K562 (cell line): ENCODE results near the gene POLK. TPM values are rescaled to one million over a fixed set of nuclear protein-coding genes. Genes with fewer than 3 reads are reported as not detected.

Experiments used
- ATAC-seq: fragments of 200-7000 bp; cut with Tn5 transposase; 3 replicates; pipeline ENCODE4 v1.9.1; 2020; ENCODE audit warnings: moderate library complexity
- BruUV-seq: library from RNA; stranded (reverse); fragments of 400-500 nt; replicated peaks from 2 replicates; lab custom pipeline; 2021; lab: Mats Ljungman, UMichigan
- CTCF ChIA-PET: fragments of 300-600 bp; formaldehyde crosslinking; extraction: SDS; loops from one replicate; lab custom pipeline; 2021; ENCODE audit warnings: low intra/inter-chr PET ratio; lab: Yijun Ruan, JAX
- POLR2A ChIA-PET: fragments of 300-600, 350-650 bp; sonication (Branson Sonifier 250); formaldehyde crosslinking; extraction: SDS; loops from one replicate; lab custom pipeline; 2021; ENCODE audit warnings: antibody characterized with exemption, inconsistent platforms; lab: Yijun Ruan, JAX
- DNase-seq, 4 experiments: peaks; one replicate each; pipeline versions ENCODE4 v3.0.0 to v3.0.0-alpha.2; 2011 to 2018; ENCODE audit warnings: low spot score in 3 of 4, mixed read lengths in 3 of 4; ENCODE audit errors: extremely low read depth in 1 of 4
- FAIRE-seq: peaks from 2 replicates; lab custom pipeline; 2011; peaks lifted over from hg19 to GRCh38; lab: Jason Lieb, UNC
- H2AFZ ChIP-seq: 2 replicates; pipeline ENCODE4 v1.6.0; 2011; ENCODE audit warnings: low read depth, low read length, control low read depth, inconsistent platforms
- H3K27ac ChIP-seq: fragments of 200-600 bp; 3 replicates; pipeline ENCODE4 v1.8.0; 2011; ENCODE audit warnings: low read depth, mild to moderate bottlenecking, control low read depth, inconsistent platforms, low read length, moderate library complexity, mixed read lengths; ENCODE audit errors: extremely low read depth
- H3K27me3 ChIP-seq, 2 experiments: fragments of 300-600 bp in 1 of 2; 2 replicates in 1 of 2; 3 replicates in 1 of 2; pipeline versions ENCODE4 v1.6.0 to v1.8.0; 2011; ENCODE audit warnings: inconsistent platforms in 2 of 2, low read length in 2 of 2, mild to moderate bottlenecking in 1 of 2, mixed read lengths in 1 of 2, moderate library complexity in 1 of 2; ENCODE audit not compliant: control insufficient read depth in 2 of 2, insufficient read depth in 2 of 2
- H3K36me3 ChIP-seq: fragments of 300-600 bp; 3 replicates; pipeline ENCODE4 v1.8.0; 2011; ENCODE audit warnings: mild to moderate bottlenecking, low read length, inconsistent platforms; ENCODE audit not compliant: control insufficient read depth, insufficient read depth
- H3K4me1 ChIP-seq, 2 experiments: fragments of 200-600 bp in 1 of 2; replicated peaks in 1 of 2; 2 replicates in 1 of 2; 3 replicates in 1 of 2; pipeline versions ENCODE4 v1.5.1 to v1.8.0; 2011; ENCODE audit warnings: inconsistent platforms in 2 of 2, low read length in 2 of 2, mild to moderate bottlenecking in 1 of 2, mixed read lengths in 1 of 2, moderate library complexity in 1 of 2; ENCODE audit not compliant: control insufficient read depth in 2 of 2, insufficient read depth in 2 of 2
- H3K4me2 ChIP-seq: 2 replicates; pipeline ENCODE4 v1.6.1; 2011; ENCODE audit warnings: low read length, control low read depth, inconsistent platforms, mixed read lengths; ENCODE audit not compliant: insufficient read depth
- H3K4me3 ChIP-seq: fragments of 200-600 bp; sonication (generic), shearing (Covaris generic); 2 replicates; pipeline ENCODE4 v1.5.1; 2016; ENCODE audit warnings: control low read depth, inconsistent platforms
- H3K79me2 ChIP-seq: fragments of 200-600 bp; 3 replicates; pipeline ENCODE4 v1.8.0; 2011; ENCODE audit warnings: low read length, inconsistent platforms; ENCODE audit not compliant: control insufficient read depth, insufficient read depth
- H3K9ac ChIP-seq, 2 experiments: 2 replicates each; pipeline versions ENCODE4 v1.6.0 to v1.6.1; 2011; ENCODE audit warnings: low read depth in 2 of 2, low read length in 2 of 2, control low read depth in 1 of 2, inconsistent platforms in 1 of 2, mild to moderate bottlenecking in 1 of 2, mixed read lengths in 1 of 2; ENCODE audit not compliant: insufficient read depth in 1 of 2
- H3K9me1 ChIP-seq: one replicate; pipeline ENCODE4 v1.6.0; 2011; ENCODE audit warnings: inconsistent platforms, mild to moderate bottlenecking, low read length, moderate library complexity; ENCODE audit not compliant: control insufficient read depth, insufficient read depth
- H3K9me3 ChIP-seq: replicated peaks from 2 replicates; pipeline ENCODE4 v1.5.1; 2011; ENCODE audit warnings: low read depth, low read length, inconsistent platforms; ENCODE audit not compliant: control insufficient read depth, insufficient read depth
- H4K20me1 ChIP-seq: replicated peaks from 2 replicates; pipeline ENCODE4 v1.6.1; 2011; ENCODE audit warnings: low read length, inconsistent platforms, mixed read lengths; ENCODE audit not compliant: control insufficient read depth, insufficient read depth
- CTBP1 ChIP-seq: fragments of 450-650 bp; IDR thresholded peaks from 2 replicates; pipeline ENCODE4 v1.6.1; 2016; ENCODE audit warnings: borderline replicate concordance
- GABPB1 ChIP-seq: sonication (generic); formaldehyde crosslinking; IDR thresholded peaks from 2 replicates; pipeline ENCODE4 v1.8.0; 2022; ENCODE audit warnings: mild to moderate bottlenecking, missing genetic modification reagents
- GATAD2B ChIP-seq: fragments of 450-650 bp; IDR thresholded peaks from 2 replicates; pipeline ENCODE4 v1.6.1; 2017; ENCODE audit warnings: mild to moderate bottlenecking, borderline replicate concordance
- KHSRP ChIP-seq: fragments of 450-650 bp; IDR thresholded peaks from 2 replicates; pipeline ENCODE4 v1.6.1; 2017
- KLF6 ChIP-seq: fragments of 250-450 bp; sonication (Bioruptor Pico); IDR thresholded peaks from 2 replicates; pipeline ENCODE4 v1.4.0; 2020; ENCODE audit warnings: mild to moderate bottlenecking, moderate library complexity, borderline replicate concordance
- MED1 ChIP-seq: sonication (generic); formaldehyde crosslinking; IDR thresholded peaks from 2 replicates; pipeline ENCODE4 v1.8.1; 2023; ENCODE audit warnings: missing genetic modification reagents, borderline replicate concordance
- NCOA1 ChIP-seq: fragments of 450-650 bp; IDR thresholded peaks from 2 replicates; pipeline ENCODE4 v1.6.1; 2016; ENCODE audit warnings: low read depth
- PRMT5 ChIP-seq: sonication (generic); formaldehyde crosslinking; IDR thresholded peaks from 2 replicates; pipeline ENCODE4 v1.5.0; 2020; ENCODE audit warnings: missing genetic modification reagents
- PURB ChIP-seq: sonication (generic); formaldehyde crosslinking; IDR thresholded peaks from 2 replicates; pipeline ENCODE4 v1.9.0; 2021; ENCODE audit warnings: low read depth, mild to moderate bottlenecking, missing genetic modification reagents
- SMAD4 ChIP-seq: fragments of 250-450 bp; sonication (Bioruptor Pico); conservative IDR thresholded peaks from 2 replicates; pipeline ENCODE4 v1.8.0; 2021; ENCODE audit warnings: inconsistent platforms, mild to moderate bottlenecking, moderate library complexity
- TAL1 ChIP-seq: fragments of 450-650 bp; IDR thresholded peaks from 2 replicates; pipeline ENCODE4 v1.6.1; 2016; ENCODE audit warnings: mild to moderate bottlenecking
- YBX1 ChIP-seq: fragments of 450-650 bp; IDR thresholded peaks from 2 replicates; pipeline ENCODE4 v1.7.1; 2016; ENCODE audit warnings: mild to moderate bottlenecking
- WGBS: fragments of 100-300 bp; shearing (Covaris generic); methylation state at CpG from one replicate; pipeline ENCODE4 v1.1.6; 2016; ENCODE audit warnings: low coverage, mixed read lengths; ENCODE audit not compliant: insufficient coverage; ENCODE audit errors: missing lambda C conversion rate; 5-methylcytosine and 5-hydroxymethylcytosine counted together
- in situ Hi-C: fragments of 300-500 bp; cut with MboI; formaldehyde crosslinking; loops from 4 replicates; pipeline ENCODE4 v1.15.0; 2018; ENCODE audit warnings: inconsistent platforms, mixed read lengths
- intact Hi-C: fragments of 100-400 bp; cut with micrococcal nuclease; formaldehyde crosslinking; loops from 2 replicates; pipeline ENCODE4 v1.14.2; 2022
- polyA plus RNA-seq, 8 experiments: library from polyadenylated mRNA; depleted of rRNA in 4 of 8; stranded (reverse) in 5 of 8; unstranded in 3 of 8; fragments of >200 nt; fragmentation: Nextera tagmentation in 2 of 8; fragmentation: Illumina TruSeq in 1 of 8; extraction: Ambion mirVana in 2 of 8; extraction: Trizol in 1 of 8; gene quantifications; 2 replicates each; pipeline versions ENCODE4 v1.2.1 to v1.2.3, GENCODE V29; 2011 to 2014; ENCODE audit warnings: inconsistent platforms in 1 of 8, missing spikeins in 1 of 8
- total RNA-seq, 7 experiments: library from RNA; depleted of rRNA in 6 of 7; stranded (reverse); fragments of >200 nt in 6 of 7; fragmentation: Illumina TruSeq in 2 of 7; extraction: Trizol in 2 of 7; gene quantifications; 2 replicates each; pipeline versions ENCODE4 v1.2.1 to v1.2.3, GENCODE V29; 2011 to 2021; ENCODE audit warnings: low replicate concordance in 1 of 7
- TF ChIP-seq, protein P1 (sequence below): fragments of 200-800 bp; sonication (Bioruptor generic); IDR thresholded peaks from 2 replicates; pipeline ENCODE4 v1.6.1; 2017; ENCODE audit warnings: missing genetic modification characterization, missing compliant biosample characterization
- TF ChIP-seq, protein P2 (sequence below), 2 experiments: IDR thresholded peaks; 2 replicates each; pipeline ENCODE4 v1.6.1; 2012; ENCODE audit warnings: improper control_type of control experiment in 2 of 2, low read depth in 2 of 2, low read length in 2 of 2, borderline replicate concordance in 1 of 2
- TF ChIP-seq, protein P3 (sequence below): fragments of 450-650 bp; IDR thresholded peaks from 2 replicates; pipeline ENCODE4 v1.6.1; 2018; ENCODE audit not compliant: partially characterized antibody

Gene POLK
- total and polyA plus RNA-seq, 9 of the 15 experiments (the other 6 are each of a cell fraction or from before 2014, with no cell fraction given), result 6.1 to 31.6 (median 16.5) TPM

DNA sequence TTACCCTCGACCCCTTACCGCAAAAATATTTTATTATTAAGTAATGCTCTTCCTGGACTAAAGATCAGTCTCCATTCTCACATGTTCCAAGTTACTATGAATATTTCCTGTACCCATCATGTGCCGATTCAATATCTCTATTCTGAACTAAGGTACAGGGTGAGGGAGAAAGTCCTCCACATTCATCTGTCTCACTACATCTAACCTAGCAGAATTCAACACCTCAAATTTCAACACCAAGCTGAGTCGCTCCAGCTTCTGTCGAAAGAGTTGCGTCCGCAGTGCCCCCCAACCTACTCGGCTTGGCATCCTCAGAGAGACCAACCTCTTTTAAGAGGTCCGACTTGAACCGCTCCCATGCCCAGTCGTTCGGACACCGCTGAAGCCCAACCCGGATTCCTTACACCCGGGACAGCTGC lies 1.3 kb upstream of the POLK start:
- WGBS, result 0% methylated on average over 15 of the region's 15 CpGs
- no TSS peak for BruUV-seq
- 0 out of 2 replicates have a peak, but pooled peaks cover 5% of the 10 kb centered on the region for H4K20me1 ChIP-seq
- H3K27me3 ChIP-seq, result no peaks in the 10 kb centered on the region
- ChIA-PET CTCF (interaction anchor here (1.4 kb wide), 1 partner anchor 170 kb away, joined by 5 read pairs; no protein-coding TSS in a partner anchor), POLR2A (interaction anchor here (0.6 to 0.8 kb wide), 2 partner anchors 12 to 15 kb away, joined by 4 read pairs; no protein-coding TSS in a partner anchor)
- no peak for FAIRE-seq
- peak in 1 of 4 experiments; percentile 50 for DNase-seq
- intact Hi-C loops (loop anchor here (5.0 kb wide), 3 partner anchors 57 to 157 kb away; no protein-coding TSS in a partner anchor), in situ Hi-C loops (no loop called here)
- H3K9me1 ChIP-seq, result no peaks in the 10 kb centered on the region
- H2AFZ ChIP-seq, result peak overlapping the region; percentile 82
- H3K9ac ChIP-seq, result peak overlapping the region; percentile 80 to 96
- H3K4me2 ChIP-seq, result peak overlapping the region; percentile 88
- ATAC-seq, result peak; percentile 29
- peaks cover 2 to 8% of the 10 kb centered on the region in 2 experiments; a peak in 2 of 5 replicates for H3K4me1 ChIP-seq
- H3K36me3 ChIP-seq, result peaks cover 3% of the 10 kb centered on the region; the same call in 2 of the 3 replicates
- peaks cover 93% of the 10 kb centered on the region for H3K79me2 ChIP-seq
- peak overlapping the region; percentile 89 for H3K4me3 ChIP-seq
- no peaks in the 10 kb centered on the region for H3K9me3 ChIP-seq
- peak overlapping the region; percentile 80 for H3K27ac ChIP-seq
- TF ChIP-seq KHSRP, result no peak
- no peak for TF ChIP-seq NCOA1
- TF ChIP-seq CTBP1, result 0 out of 2 replicates have a peak, but pooled peaks have one; percentile 9
- no peak for TF ChIP-seq MED1 (CRISPR knock-in tag)
- no peak for TF ChIP-seq SMAD4 (CRISPR knock-in tag)
- TF ChIP-seq TAL1, result no peak
- TF ChIP-seq, protein P1, sequence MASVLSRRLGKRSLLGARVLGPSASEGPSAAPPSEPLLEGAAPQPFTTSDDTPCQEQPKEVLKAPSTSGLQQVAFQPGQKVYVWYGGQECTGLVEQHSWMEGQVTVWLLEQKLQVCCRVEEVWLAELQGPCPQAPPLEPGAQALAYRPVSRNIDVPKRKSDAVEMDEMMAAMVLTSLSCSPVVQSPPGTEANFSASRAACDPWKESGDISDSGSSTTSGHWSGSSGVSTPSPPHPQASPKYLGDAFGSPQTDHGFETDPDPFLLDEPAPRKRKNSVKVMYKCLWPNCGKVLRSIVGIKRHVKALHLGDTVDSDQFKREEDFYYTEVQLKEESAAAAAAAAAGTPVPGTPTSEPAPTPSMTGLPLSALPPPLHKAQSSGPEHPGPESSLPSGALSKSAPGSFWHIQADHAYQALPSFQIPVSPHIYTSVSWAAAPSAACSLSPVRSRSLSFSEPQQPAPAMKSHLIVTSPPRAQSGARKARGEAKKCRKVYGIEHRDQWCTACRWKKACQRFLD, result peak; percentile 34; the same call in 1 of the 2 replicates
- TF ChIP-seq, protein P2, sequence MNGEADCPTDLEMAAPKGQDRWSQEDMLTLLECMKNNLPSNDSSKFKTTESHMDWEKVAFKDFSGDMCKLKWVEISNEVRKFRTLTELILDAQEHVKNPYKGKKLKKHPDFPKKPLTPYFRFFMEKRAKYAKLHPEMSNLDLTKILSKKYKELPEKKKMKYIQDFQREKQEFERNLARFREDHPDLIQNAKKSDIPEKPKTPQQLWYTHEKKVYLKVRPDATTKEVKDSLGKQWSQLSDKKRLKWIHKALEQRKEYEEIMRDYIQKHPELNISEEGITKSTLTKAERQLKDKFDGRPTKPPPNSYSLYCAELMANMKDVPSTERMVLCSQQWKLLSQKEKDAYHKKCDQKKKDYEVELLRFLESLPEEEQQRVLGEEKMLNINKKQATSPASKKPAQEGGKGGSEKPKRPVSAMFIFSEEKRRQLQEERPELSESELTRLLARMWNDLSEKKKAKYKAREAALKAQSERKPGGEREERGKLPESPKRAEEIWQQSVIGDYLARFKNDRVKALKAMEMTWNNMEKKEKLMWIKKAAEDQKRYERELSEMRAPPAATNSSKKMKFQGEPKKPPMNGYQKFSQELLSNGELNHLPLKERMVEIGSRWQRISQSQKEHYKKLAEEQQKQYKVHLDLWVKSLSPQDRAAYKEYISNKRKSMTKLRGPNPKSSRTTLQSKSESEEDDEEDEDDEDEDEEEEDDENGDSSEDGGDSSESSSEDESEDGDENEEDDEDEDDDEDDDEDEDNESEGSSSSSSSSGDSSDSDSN (IDR thresholded peaks at IDR 0.05; ENCODE audit: borderline replicate concordance in 1 of 2, low read depth in 2 of 2, low read length in 2 of 2), result peak in 1 of 2 experiments; percentile 11; a peak in 2 of 4 replicates
- no peak for TF ChIP-seq PURB (CRISPR knock-in tag)
- TF ChIP-seq PRMT5 (CRISPR knock-in tag), result no peak
- no peak for TF ChIP-seq GATAD2B
- no peak for TF ChIP-seq YBX1
- TF ChIP-seq KLF6 (CRISPR knock-in tag), result no peak
- TF ChIP-seq, protein P3, sequence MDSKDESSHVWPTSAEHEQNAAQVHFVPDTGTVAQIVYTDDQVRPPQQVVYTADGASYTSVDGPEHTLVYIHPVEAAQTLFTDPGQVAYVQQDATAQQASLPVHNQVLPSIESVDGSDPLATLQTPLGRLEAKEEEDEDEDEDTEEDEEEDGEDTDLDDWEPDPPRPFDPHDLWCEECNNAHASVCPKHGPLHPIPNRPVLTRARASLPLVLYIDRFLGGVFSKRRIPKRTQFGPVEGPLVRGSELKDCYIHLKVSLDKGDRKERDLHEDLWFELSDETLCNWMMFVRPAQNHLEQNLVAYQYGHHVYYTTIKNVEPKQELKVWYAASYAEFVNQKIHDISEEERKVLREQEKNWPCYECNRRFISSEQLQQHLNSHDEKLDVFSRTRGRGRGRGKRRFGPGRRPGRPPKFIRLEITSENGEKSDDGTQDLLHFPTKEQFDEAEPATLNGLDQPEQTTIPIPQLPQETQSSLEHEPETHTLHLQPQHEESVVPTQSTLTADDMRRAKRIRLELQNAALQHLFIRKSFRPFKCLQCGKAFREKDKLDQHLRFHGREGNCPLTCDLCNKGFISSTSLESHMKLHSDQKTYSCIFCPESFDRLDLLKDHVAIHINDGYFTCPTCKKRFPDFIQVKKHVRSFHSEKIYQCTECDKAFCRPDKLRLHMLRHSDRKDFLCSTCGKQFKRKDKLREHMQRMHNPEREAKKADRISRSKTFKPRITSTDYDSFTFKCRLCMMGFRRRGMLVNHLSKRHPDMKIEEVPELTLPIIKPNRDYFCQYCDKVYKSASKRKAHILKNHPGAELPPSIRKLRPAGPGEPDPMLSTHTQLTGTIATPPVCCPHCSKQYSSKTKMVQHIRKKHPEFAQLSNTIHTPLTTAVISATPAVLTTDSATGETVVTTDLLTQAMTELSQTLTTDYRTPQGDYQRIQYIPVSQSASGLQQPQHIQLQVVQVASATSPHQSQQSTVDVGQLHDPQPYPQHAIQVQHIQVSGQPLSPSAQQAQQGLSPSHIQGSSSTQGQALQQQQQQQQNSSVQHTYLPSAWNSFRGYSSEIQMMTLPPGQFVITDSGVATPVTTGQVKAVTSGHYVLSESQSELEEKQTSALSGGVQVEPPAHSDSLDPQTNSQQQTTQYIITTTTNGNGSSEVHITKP, result peak; percentile 56
- TF ChIP-seq GABPB1 (CRISPR knock-in tag), result no peak
